Measurements from ENCODE around the gene MEGF8. TPM values are rescaled to one million over a fixed set of nuclear protein-coding genes. Genes with fewer than 3 reads are reported as not detected.

Gene MEGF8
- total and polyA plus RNA-seq, 9 of the 15 experiments (the other 6 are each of a cell fraction or from before 2014, with no cell fraction given), result 0.28 to 13.1 (median 3.0) TPM

DNA sequence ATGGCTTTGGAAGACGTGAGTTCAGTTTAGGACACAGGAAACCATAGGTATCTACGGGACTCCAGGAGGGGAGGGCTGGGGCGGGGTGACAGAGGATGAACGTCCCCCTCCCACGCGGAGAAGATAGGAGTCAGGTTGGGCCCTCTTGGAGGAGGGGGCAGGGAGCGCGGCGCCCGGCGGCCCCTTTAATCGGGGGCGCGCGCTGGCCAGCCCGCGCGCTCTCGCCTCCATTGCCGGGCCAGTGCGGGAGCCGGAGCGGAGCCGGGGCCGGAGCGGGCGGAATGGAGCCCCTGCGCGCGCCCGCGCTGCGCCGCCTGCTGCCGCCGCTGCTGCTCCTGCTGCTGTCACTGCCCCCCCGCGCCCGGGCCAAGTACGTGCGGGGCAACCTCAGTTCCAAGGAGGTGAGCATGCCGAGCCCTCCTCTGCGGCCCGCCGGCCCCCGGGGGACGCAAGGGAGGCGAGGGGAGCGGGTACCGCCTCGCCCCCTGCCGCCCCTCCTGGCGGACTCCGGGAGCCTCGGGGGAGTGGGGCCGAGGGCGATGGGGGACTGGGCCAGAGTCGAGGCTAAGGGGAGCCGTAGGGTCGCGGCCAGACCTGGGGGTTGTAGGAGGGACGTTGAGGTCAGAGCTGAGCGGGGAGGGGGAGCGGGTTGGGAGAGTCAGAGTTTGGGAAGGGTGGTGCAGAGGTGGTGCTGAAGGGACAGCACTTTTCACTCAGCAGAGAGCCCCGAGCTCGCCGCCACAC, 12.2 kb upstream of the MEGF8 start, which contains the start of gene TMEM145 (continued):
- TF ChIP-seq ILF3 (IDR thresholded peaks at IDR 0.05; ENCODE audit: borderline replicate concordance) (no peak), MTF1 (CRISPR knock-in tag; IDR thresholded peaks at IDR 0.05; ENCODE audit: borderline replicate concordance) (no peak), CREM (IDR thresholded peaks at IDR 0.05; ENCODE audit: low read depth) (no peak), ZNF140 (CRISPR knock-in tag; IDR thresholded peaks at IDR 0.05) (no peak), CBX8 (IDR thresholded peaks at IDR 0.05; ENCODE audit: borderline replicate concordance, extremely low read depth, low read depth, low read length, poor library complexity, severe bottlenecking) (no peak), ZNF644 (tag; IDR thresholded peaks at IDR 0.05; ENCODE audit: low read depth) (0 out of 2 replicates have a peak, but pooled peaks have one; percentile 41), GTF2A2 (tag; IDR thresholded peaks at IDR 0.05) (no peak), NELFE (IDR thresholded peaks at IDR 0.05; ENCODE audit: insufficient read depth, insufficient read length) (no peak), BDP1 (IDR thresholded peaks at IDR 0.05; ENCODE audit: insufficient read depth, insufficient read length) (no peak), ESRRB (CRISPR knock-in tag; IDR thresholded peaks at IDR 0.05; ENCODE audit: borderline replicate concordance) (no peak), TSC22D4 (tag; IDR thresholded peaks at IDR 0.05) (no peak), WHSC1 (IDR thresholded peaks at IDR 0.05; ENCODE audit: low read length) (no peak), CCNT2 (IDR thresholded peaks at IDR 0.05; ENCODE audit: borderline replicate concordance, extremely low read depth, insufficient read length, low read depth, low read length) (peak; percentile 67), DACH1 (IDR thresholded peaks at IDR 0.05; ENCODE audit: partially characterized antibody) (no peak), ZNF57 (CRISPR knock-in tag; IDR thresholded peaks at IDR 0.05) (no peak), ETV6 (IDR thresholded peaks at IDR 0.05; ENCODE audit: borderline replicate concordance in 1 of 2, low read depth in 2 of 2, low read length in 1 of 2) (no peak), ETV6 (CRISPR knock-in tag; IDR thresholded peaks at IDR 0.05; ENCODE audit: borderline replicate concordance) (no peak), PPARD (CRISPR knock-in tag; IDR thresholded peaks at IDR 0.05) (no peak), DDX20 (tag; IDR thresholded peaks at IDR 0.05; ENCODE audit: low read depth) (no peak)
- TF ChIP-seq, protein P1, sequence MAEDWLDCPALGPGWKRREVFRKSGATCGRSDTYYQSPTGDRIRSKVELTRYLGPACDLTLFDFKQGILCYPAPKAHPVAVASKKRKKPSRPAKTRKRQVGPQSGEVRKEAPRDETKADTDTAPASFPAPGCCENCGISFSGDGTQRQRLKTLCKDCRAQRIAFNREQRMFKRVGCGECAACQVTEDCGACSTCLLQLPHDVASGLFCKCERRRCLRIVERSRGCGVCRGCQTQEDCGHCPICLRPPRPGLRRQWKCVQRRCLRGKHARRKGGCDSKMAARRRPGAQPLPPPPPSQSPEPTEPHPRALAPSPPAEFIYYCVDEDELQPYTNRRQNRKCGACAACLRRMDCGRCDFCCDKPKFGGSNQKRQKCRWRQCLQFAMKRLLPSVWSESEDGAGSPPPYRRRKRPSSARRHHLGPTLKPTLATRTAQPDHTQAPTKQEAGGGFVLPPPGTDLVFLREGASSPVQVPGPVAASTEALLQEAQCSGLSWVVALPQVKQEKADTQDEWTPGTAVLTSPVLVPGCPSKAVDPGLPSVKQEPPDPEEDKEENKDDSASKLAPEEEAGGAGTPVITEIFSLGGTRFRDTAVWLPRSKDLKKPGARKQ (CRISPR knock-in tag; IDR thresholded peaks at IDR 0.05), result no peak
- TF ChIP-seq, protein P2, sequence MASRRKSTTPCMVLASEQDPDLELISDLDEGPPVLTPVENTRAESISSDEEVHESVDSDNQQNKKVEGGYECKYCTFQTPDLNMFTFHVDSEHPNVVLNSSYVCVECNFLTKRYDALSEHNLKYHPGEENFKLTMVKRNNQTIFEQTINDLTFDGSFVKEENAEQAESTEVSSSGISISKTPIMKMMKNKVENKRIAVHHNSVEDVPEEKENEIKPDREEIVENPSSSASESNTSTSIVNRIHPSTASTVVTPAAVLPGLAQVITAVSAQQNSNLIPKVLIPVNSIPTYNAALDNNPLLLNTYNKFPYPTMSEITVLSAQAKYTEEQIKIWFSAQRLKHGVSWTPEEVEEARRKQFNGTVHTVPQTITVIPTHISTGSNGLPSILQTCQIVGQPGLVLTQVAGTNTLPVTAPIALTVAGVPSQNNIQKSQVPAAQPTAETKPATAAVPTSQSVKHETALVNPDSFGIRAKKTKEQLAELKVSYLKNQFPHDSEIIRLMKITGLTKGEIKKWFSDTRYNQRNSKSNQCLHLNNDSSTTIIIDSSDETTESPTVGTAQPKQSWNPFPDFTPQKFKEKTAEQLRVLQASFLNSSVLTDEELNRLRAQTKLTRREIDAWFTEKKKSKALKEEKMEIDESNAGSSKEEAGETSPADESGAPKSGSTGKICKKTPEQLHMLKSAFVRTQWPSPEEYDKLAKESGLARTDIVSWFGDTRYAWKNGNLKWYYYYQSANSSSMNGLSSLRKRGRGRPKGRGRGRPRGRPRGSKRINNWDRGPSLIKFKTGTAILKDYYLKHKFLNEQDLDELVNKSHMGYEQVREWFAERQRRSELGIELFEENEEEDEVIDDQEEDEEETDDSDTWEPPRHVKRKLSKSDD (conservative IDR thresholded peaks at IDR 0.05; ENCODE audit: low read length), result no peak
- TF ChIP-seq, protein P3, sequence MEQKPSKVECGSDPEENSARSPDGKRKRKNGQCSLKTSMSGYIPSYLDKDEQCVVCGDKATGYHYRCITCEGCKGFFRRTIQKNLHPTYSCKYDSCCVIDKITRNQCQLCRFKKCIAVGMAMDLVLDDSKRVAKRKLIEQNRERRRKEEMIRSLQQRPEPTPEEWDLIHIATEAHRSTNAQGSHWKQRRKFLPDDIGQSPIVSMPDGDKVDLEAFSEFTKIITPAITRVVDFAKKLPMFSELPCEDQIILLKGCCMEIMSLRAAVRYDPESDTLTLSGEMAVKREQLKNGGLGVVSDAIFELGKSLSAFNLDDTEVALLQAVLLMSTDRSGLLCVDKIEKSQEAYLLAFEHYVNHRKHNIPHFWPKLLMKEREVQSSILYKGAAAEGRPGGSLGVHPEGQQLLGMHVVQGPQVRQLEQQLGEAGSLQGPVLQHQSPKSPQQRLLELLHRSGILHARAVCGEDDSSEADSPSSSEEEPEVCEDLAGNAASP (IDR thresholded peaks at IDR 0.05), result no peak

All from K562 (cell line).